OCI-LY1 (cell line): Measurements from ENCODE around the gene MYO10.

Source experiments
- H2AFZ ChIP-seq: fragments of 200-600 bp; sonication (generic), shearing (Covaris generic); 2 replicates; pipeline ENCODE4 v1.6.0; 2014; ENCODE audit warnings: antibody characterized with exemption, mild to moderate bottlenecking, low read length
- H3F3A ChIP-seq: fragments of 200-600 bp; sonication (generic), shearing (Covaris generic); 2 replicates; pipeline ENCODE4 v1.6.0; 2014; ENCODE audit warnings: mild to moderate bottlenecking, antibody characterized with exemption, low read length, moderate library complexity; ENCODE audit not compliant: insufficient read depth
- H3K27ac ChIP-seq: fragments of 200-600 bp; sonication (generic); 2 replicates; pipeline ENCODE4 v1.5.1; 2014; ENCODE audit warnings: low read length, mixed run types, mild to moderate bottlenecking, low read depth; ENCODE audit not compliant: poor library complexity, severe bottlenecking
- H3K27me3 ChIP-seq: fragments of 200-600 bp; sonication (generic); 2 replicates; pipeline ENCODE4 v1.6.0; 2014; ENCODE audit warnings: antibody characterized with exemption, mild to moderate bottlenecking, low read length, moderate library complexity; ENCODE audit not compliant: insufficient read depth
- H3K36me3 ChIP-seq: fragments of 200-600 bp; sonication (generic); 2 replicates; pipeline ENCODE4 v1.6.1; 2014; ENCODE audit warnings: mild to moderate bottlenecking, antibody characterized with exemption, low read length, moderate library complexity, mixed read lengths; ENCODE audit not compliant: insufficient read depth
- H3K4me1 ChIP-seq: fragments of 200-600 bp; sonication (generic); 2 replicates; pipeline ENCODE4 v1.5.1; 2014; ENCODE audit warnings: mild to moderate bottlenecking, low read length, moderate library complexity; ENCODE audit not compliant: insufficient read depth, severe bottlenecking
- H3K4me2 ChIP-seq: fragments of 200-600 bp; sonication (generic), shearing (Covaris generic); 2 replicates; pipeline ENCODE4 v1.6.1; 2014; ENCODE audit warnings: low read length
- H3K4me3 ChIP-seq: fragments of 200-600 bp; sonication (generic); 2 replicates; pipeline ENCODE4 v1.5.1; 2014; ENCODE audit warnings: low read length, low read depth, mild to moderate bottlenecking, mixed read lengths; ENCODE audit not compliant: poor library complexity, severe bottlenecking
- H3K79me2 ChIP-seq: fragments of 200-600 bp; shearing (Covaris generic); 2 replicates; pipeline ENCODE4 v1.6.1; 2016; ENCODE audit warnings: mixed run types, low read length, mixed read lengths; ENCODE audit not compliant: insufficient read depth
- H3K9ac ChIP-seq: fragments of 200-600 bp; sonication (generic), shearing (Covaris generic); 2 replicates; pipeline ENCODE4 v1.6.1; 2014; ENCODE audit warnings: mild to moderate bottlenecking, low read length, mixed read lengths
- H3K9me2 ChIP-seq: fragments of 200-600 bp; sonication (generic), shearing (Covaris generic); 2 replicates; pipeline ENCODE4 v1.6.1; 2014; ENCODE audit warnings: low read depth, mild to moderate bottlenecking, low read length, mixed read lengths
- H3K9me3 ChIP-seq: fragments of 200-600 bp; shearing (Covaris generic); 2 replicates; pipeline ENCODE4 v1.6.1; 2014; ENCODE audit warnings: low read length, mixed read lengths
- H4K20me1 ChIP-seq: fragments of 200-600 bp; sonication (generic), shearing (Covaris generic); 2 replicates; pipeline ENCODE4 v1.6.0; 2016; ENCODE audit warnings: mild to moderate bottlenecking, low read length; ENCODE audit not compliant: insufficient read depth
- CTCF ChIP-seq: fragments of 200-600 bp; sonication (generic), shearing (Covaris generic); IDR thresholded peaks from 2 replicates; pipeline ENCODE4 v1.5.1; 2017; ENCODE audit warnings: mild to moderate bottlenecking, antibody characterized with exemption, low read length, moderate library complexity, mixed read lengths
- EZH2 ChIP-seq: fragments of 200-600 bp; sonication (generic), shearing (Covaris generic); IDR thresholded peaks from 2 replicates; pipeline ENCODE4 v1.8.0; 2017; ENCODE audit warnings: borderline replicate concordance, mixed run types, mild to moderate bottlenecking, antibody characterized with exemption, low read length, moderate library complexity, mixed read lengths

The MYO10 gene

GRCh38 chr5:16857635-16858034 lies 78.5 kb downstream of the MYO10 start:
- Histone ChIP-seq H3K9me3 (no peaks in the 10 kb centered on the region), H3K27ac (no peak overlapping the region), H3K9me2 (no peaks in the 10 kb centered on the region), H3K79me2 (no peaks in the 10 kb centered on the region), H2AFZ (no peak overlapping the region), H3K4me3 (no peak overlapping the region), H3K4me2 (no peak overlapping the region), H3K4me1 (no peaks in the 10 kb centered on the region), H4K20me1 (no peaks in the 10 kb centered on the region), H3F3A (no peaks in the 10 kb centered on the region), H3K27me3 (no peaks in the 10 kb centered on the region), H3K9ac (no peak overlapping the region), H3K36me3 (no peaks in the 10 kb centered on the region)
- TF ChIP-seq CTCF (no peak), EZH2 (no peak)

- Histone ChIP-seq H3K4me2 (no peak overlapping the region), H3K9ac (no peak overlapping the region), H3K4me1 (no peaks in the 10 kb centered on the region), H3K36me3 (no peaks in the 10 kb centered on the region), H3K4me3 (no peak overlapping the region), H3K27ac (no peak overlapping the region), H3K9me2 (no peaks in the 10 kb centered on the region), H3K79me2 (no peaks in the 10 kb centered on the region), H3K27me3 (no peaks in the 10 kb centered on the region), H3K9me3 (no peaks in the 10 kb centered on the region), H2AFZ (no peak overlapping the region), H3F3A (no peaks in the 10 kb centered on the region), H4K20me1 (no peaks in the 10 kb centered on the region)
- TF ChIP-seq CTCF = no peak
- no peak for TF ChIP-seq EZH2
Measured at GRCh38 chr5:16856531-16856930, 79.6 kb downstream of the MYO10 start.

GRCh38 chr5:16855898-16856297 lies 80.2 kb downstream of the MYO10 start:
- Histone ChIP-seq H3K36me3 (no peaks in the 10 kb centered on the region), H3F3A (no peaks in the 10 kb centered on the region), H3K4me1 (no peaks in the 10 kb centered on the region), H3K27ac (no peak overlapping the region), H3K79me2 (no peaks in the 10 kb centered on the region), H3K9me3 (no peaks in the 10 kb centered on the region), H2AFZ (no peak overlapping the region), H3K4me3 (no peak overlapping the region), H3K4me2 (no peak overlapping the region), H3K9ac (no peak overlapping the region), H4K20me1 (no peaks in the 10 kb centered on the region), H3K9me2 (no peaks in the 10 kb centered on the region), H3K27me3 (no peaks in the 10 kb centered on the region)
- no peak for TF ChIP-seq EZH2
- TF ChIP-seq CTCF = no peak
